Neutrophil (primary cell): ENCODE results near the gene SRR.

Source experiments
- H3K27ac ChIP-seq: fragments of 200-600 bp; sonication (generic); 2 replicates; pipeline ENCODE4 v1.5.1; 2016; ENCODE audit warnings: mild to moderate bottlenecking, moderate library complexity
- H3K27me3 ChIP-seq: fragments of 200-600 bp; sonication (generic); 2 replicates; pipeline ENCODE4 v1.6.0; 2016; ENCODE audit warnings: mild to moderate bottlenecking
- H3K36me3 ChIP-seq: fragments of 200-600 bp; sonication (generic); 2 replicates; pipeline ENCODE4 v1.5.1; 2017
- H3K4me1 ChIP-seq, 2 experiments: fragments of 200-600 bp in 1 of 2; sonication (generic) in 1 of 2; 1 replicate in 1 of 2; 2 replicates in 1 of 2; pipeline versions ENCODE4 v1.5.1 to v1.6.1; 2013 to 2016; ENCODE audit warnings: low read depth in 1 of 2, low read length in 1 of 2, mild to moderate bottlenecking in 1 of 2, moderate library complexity in 1 of 2; ENCODE audit not compliant: control insufficient read depth in 1 of 2, insufficient read depth in 1 of 2
- H3K4me3 ChIP-seq, 2 experiments: fragments of 200-600 bp in 1 of 2; sonication (generic) in 1 of 2; 1 replicate in 1 of 2; 2 replicates in 1 of 2; pipeline ENCODE4 v1.5.1; 2013 to 2016; ENCODE audit warnings: low read depth in 1 of 2, low read length in 1 of 2, mild to moderate bottlenecking in 1 of 2, moderate library complexity in 1 of 2
- H3K9me3 ChIP-seq: fragments of 200-600 bp; sonication (generic); 2 replicates; pipeline ENCODE4 v1.5.1; 2016
- TF ChIP-seq, protein P1 (sequence below): fragments of 200-600 bp; sonication (generic); IDR thresholded peaks from 2 replicates; pipeline ENCODE4 v1.5.1; 2016; ENCODE audit warnings: antibody characterized with exemption

Gene SRR

DNA sequence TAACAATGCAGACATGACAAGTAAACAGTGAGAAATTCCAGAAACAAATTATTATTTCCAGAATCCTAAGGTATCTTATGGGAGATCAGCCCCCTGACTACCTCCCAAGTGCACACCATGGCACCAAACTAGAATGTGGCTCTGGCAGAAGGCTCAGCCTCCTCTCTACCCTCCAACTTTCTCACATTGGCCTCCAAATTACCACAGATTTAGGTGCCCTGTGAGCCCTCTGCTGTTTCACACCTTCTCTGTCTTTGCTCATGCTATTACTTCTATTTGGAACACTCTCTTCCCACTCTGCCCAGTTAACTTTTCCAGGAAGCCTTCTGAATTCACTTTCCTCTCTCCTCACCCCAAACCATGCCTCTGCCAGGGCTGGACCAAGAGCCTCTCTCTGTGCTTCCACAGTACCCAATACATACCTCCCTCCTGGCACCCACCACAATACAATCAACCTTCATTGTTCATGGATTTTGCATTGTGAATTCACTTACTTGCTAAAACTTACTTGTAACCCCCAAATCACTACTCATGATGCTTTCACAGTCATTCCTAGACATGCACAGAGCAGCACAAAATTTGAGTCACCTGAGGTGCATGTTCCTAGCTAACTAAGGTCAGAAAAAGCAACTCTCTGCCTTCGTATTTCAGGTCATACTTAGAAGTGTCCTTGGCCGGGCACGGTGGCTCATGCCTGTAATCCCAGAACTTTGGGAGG lies 31.6 kb upstream of the SRR start:
- H3K36me3 ChIP-seq = peaks cover 59% of the 10 kb centered on the region
- TF ChIP-seq, protein P1, sequence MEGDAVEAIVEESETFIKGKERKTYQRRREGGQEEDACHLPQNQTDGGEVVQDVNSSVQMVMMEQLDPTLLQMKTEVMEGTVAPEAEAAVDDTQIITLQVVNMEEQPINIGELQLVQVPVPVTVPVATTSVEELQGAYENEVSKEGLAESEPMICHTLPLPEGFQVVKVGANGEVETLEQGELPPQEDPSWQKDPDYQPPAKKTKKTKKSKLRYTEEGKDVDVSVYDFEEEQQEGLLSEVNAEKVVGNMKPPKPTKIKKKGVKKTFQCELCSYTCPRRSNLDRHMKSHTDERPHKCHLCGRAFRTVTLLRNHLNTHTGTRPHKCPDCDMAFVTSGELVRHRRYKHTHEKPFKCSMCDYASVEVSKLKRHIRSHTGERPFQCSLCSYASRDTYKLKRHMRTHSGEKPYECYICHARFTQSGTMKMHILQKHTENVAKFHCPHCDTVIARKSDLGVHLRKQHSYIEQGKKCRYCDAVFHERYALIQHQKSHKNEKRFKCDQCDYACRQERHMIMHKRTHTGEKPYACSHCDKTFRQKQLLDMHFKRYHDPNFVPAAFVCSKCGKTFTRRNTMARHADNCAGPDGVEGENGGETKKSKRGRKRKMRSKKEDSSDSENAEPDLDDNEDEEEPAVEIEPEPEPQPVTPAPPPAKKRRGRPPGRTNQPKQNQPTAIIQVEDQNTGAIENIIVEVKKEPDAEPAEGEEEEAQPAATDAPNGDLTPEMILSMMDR = no peak
- no peaks in the 10 kb centered on the region for H3K9me3 ChIP-seq

DNA sequence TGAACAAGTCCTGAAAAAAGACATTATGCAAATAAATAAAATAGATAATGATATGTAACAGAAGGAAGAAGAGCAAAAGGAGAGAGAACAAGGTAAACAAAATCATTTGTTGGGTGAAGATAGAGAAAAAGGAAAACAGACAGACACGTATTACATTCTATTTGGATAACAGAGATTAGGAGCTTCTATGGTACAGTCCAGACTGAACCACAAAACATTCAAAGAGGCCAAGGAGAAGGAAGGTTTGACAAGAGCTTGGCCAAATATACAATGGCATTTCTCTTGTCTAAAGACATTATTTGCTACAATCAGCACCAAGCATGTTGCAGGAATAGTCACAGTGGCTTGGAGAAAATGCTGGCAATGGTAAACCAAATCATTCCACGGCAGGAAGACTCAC lies 29.3 kb upstream of the SRR start:
- TF ChIP-seq, protein P1 = no peak
- Histone ChIP-seq H3K4me1 (no peaks in the 10 kb centered on the region), H3K27me3 (no peaks in the 10 kb centered on the region), H3K36me3 (peaks cover 68% of the 10 kb centered on the region), H3K4me3 (no peak overlapping the region), H3K27ac (no peak overlapping the region), H3K9me3 (no peaks in the 10 kb centered on the region)

More for the DNA sequence above, 31.6 kb upstream of the SRR start:
- no peaks in the 10 kb centered on the region for H3K27me3 ChIP-seq
- no peak overlapping the region for H3K4me3 ChIP-seq
- no peaks in the 10 kb centered on the region for H3K4me1 ChIP-seq
- no peak overlapping the region for H3K27ac ChIP-seq

DNA sequence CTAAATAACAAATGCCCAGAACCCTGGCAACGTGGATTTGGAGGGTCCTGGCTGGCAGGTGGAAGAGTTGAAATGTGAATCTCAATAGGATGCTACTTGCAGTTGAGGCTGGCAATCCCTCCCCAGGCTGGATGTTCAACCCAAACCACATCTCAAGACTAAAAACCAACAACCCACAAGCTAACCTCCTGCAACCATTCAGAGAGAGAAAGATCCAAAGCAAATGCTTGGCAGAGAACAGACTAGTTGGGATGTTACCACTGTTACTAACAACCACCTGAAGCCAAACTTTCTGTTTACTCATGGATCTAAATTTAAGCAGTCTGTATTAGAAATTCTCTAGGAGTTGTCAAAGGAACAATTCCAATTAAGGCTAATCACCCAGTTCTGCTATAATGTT lies 28.0 kb upstream of the SRR start:
- TF ChIP-seq, protein P1 = no peak

DNA sequence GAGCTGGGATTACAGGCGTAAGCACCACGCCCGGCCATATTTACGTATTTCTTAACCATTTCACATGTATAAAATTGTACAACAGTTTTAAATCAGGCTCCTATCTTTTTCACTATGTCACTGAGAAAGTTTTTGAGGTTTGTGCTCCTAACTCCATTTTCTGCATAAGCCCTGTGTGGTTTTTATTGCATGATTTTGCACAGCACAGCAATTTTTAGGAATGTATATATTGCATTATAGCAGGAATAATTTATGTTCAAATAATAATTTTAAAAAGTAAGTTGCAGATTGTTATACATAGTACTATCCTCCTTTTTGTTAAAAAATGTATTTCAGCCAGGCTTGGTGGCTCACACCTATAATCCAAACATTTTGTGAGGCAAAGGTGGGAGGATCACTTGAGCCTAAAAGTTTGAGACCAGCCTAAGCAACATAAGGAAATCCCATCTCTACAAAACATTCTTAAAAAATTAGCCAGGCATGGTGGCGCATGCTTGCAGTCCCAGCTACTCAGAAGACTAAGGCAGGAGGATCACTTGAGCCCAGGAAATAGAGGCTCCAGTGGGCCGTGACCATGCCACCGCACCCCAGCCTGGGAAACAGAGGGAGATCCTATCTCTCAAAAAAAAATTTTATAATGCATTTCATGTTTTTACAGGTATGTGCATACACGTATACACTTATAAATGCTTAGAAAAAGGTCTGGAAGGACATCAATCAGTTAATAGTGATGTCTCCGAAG lies 26.1 kb upstream of the SRR start:
- Histone ChIP-seq H3K4me1 (peaks cover 10 to 11% of the 10 kb centered on the region in 2 experiments), H3K36me3 (peaks cover 80% of the 10 kb centered on the region), H3K27me3 (no peaks in the 10 kb centered on the region), H3K4me3 (no peak overlapping the region), H3K9me3 (no peaks in the 10 kb centered on the region), H3K27ac (no peak overlapping the region)
- TF ChIP-seq, protein P1 = no peak

More for the DNA sequence above, 28.0 kb upstream of the SRR start:
- peaks cover 70% of the 10 kb centered on the region for H3K36me3 ChIP-seq
- no peaks in the 10 kb centered on the region for H3K9me3 ChIP-seq
- H3K4me1 ChIP-seq = no peaks in the 10 kb centered on the region
- H3K4me3 ChIP-seq = no peak overlapping the region
- H3K27ac ChIP-seq = no peak overlapping the region
- H3K27me3 ChIP-seq = no peaks in the 10 kb centered on the region

DNA sequence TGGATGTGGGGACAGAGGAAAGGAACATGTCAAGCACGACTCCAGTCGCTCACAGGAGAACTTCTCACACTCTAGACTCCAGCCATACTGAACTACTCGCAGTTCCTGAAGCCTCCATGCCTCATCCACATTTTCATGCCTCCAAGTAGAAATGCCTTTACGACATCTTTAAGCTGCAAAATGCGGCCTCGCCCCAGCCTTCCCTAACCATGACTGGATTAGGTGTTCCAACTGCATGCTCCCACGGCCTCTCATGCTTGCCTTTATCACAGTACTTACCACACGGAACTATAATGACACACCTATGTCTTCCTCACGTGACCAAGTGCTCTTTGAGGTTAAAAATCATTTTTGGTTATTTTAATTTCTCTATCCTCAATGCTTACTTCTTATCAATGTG lies 24.0 kb upstream of the SRR start:
- TF ChIP-seq, protein P1 = no peak
- Histone ChIP-seq H3K9me3 (no peaks in the 10 kb centered on the region), H3K27ac (no peak overlapping the region), H3K27me3 (no peaks in the 10 kb centered on the region), H3K4me1 (peaks cover 15 to 19% of the 10 kb centered on the region in 2 experiments), H3K36me3 (peaks cover 73% of the 10 kb centered on the region), H3K4me3 (no peak overlapping the region)
